ENCODE measurements around the gene COL7A1. TPM values are rescaled to one million over a fixed set of nuclear protein-coding genes. Genes with fewer than 3 reads are reported as not detected.

Gene COL7A1
- total and polyA plus RNA-seq, 2 of the 8 experiments (the other 6 are each of a cell fraction or from before 2014, with no cell fraction given), result 10.7 to 13.9 TPM

- Histone ChIP-seq H3K4ac (replicated peaks; ENCODE audit: insufficient read length, low read depth, low read length) (no peak overlapping the region), H3K27ac (ENCODE audit: low read depth, low read length) (no peak overlapping the region), H3K36me3 (ENCODE audit: control insufficient read depth in 2 of 4, insufficient read depth in 4 of 4, low read length in 3 of 4) (peaks cover 2 to 35% (median 23%) of the 10 kb centered on the region in 4 experiments; a peak in 7 of 8 replicates), H3K4me1 (replicated peaks in 1 of 4; ENCODE audit: control insufficient read depth in 3 of 4, insufficient read depth in 4 of 4, low read length in 3 of 4) (no peaks in the 10 kb centered on the region), H4K91ac (replicated peaks; ENCODE audit: insufficient read length, low read length) (no peak overlapping the region), H3K23me2 (ENCODE audit: low read depth, low read length) (no peaks in the 10 kb centered on the region; the same call in 1 of the 2 replicates), H3K56ac (replicated peaks; ENCODE audit: insufficient read length, low read depth, low read length) (no peak overlapping the region), H3K79me1 (ENCODE audit: low read depth, low read length) (no peaks in the 10 kb centered on the region), H2BK5ac (ENCODE audit: low read depth, low read length) (no peak overlapping the region), H3K4me2 (ENCODE audit: insufficient read depth in 1 of 2, low read depth in 2 of 2, low read length in 2 of 2) (no peak overlapping the region), H3K23ac (ENCODE audit: insufficient read length) (no peak overlapping the region), H2BK12ac (ENCODE audit: low read depth, low read length) (no peak overlapping the region), H2AFZ (ENCODE audit: low read length) (no peak overlapping the region), H3K4me3 (ENCODE audit: extremely low read depth in 1 of 4, insufficient read depth in 2 of 4, low read depth in 3 of 4, low read length in 4 of 4) (no peak overlapping the region), H3K9ac (replicated peaks in 1 of 4; ENCODE audit: extremely low read depth in 1 of 4, low read depth in 3 of 4, low read length in 3 of 4) (no peak overlapping the region), H2BK20ac (ENCODE audit: low read length) (no peak overlapping the region), H4K8ac (ENCODE audit: extremely low read depth, insufficient read depth, low read length) (no peak overlapping the region), H2BK120ac (replicated peaks; ENCODE audit: low read depth, low read length) (no peak overlapping the region), H2AK5ac (ENCODE audit: low read depth, low read length) (no peak overlapping the region), H3K79me2 (ENCODE audit: control insufficient read depth in 1 of 2, insufficient read depth in 2 of 2, low read length in 2 of 2) (no peaks in the 10 kb centered on the region), H4K5ac (ENCODE audit: insufficient read length, low read depth, low read length) (no peak overlapping the region), H2BK15ac (ENCODE audit: low read length) (no peak overlapping the region), H4K20me1 (replicated peaks in 1 of 2; ENCODE audit: control insufficient read depth in 1 of 2, insufficient read depth in 2 of 2, low read length in 2 of 2) (peaks cover 0 to 4% of the 10 kb centered on the region in 2 experiments), H3K18ac (ENCODE audit: extremely low read depth, low read length) (no peak overlapping the region), H3K9me3 (ENCODE audit: insufficient read depth in 2 of 2, low read depth in 1 of 2, low read length in 1 of 2) (no peaks in the 10 kb centered on the region), H3K27me3 (replicated peaks in 1 of 4; ENCODE audit: control insufficient read depth in 3 of 4, extremely low read depth in 1 of 4, insufficient read depth in 3 of 4, low read length in 3 of 4) (no peaks in the 10 kb centered on the region), H3K14ac (ENCODE audit: insufficient read length) (no peak overlapping the region)
- DNase-seq (ENCODE audit: low read depth in 1 of 2, low spot score in 2 of 2), result no peak
- 92% methylated on average over 5 of the region's 5 CpGs; no CpG with 5 or more reads in 1 of the 2 experiments for WGBS, 2 experiments (ENCODE audit: extremely low coverage in 1 of 2, insufficient coverage in 1 of 2, insufficient read length in 1 of 2, insufficient replicate concordance in 2 of 2, low coverage in 1 of 2, low lambda C conversion rate in 2 of 2, missing lambda C conversion rate in 1 of 2)
- POLR2A ChIA-PET (ENCODE audit: partially characterized antibody), result interaction anchor here (0.8 to 1.6 kb wide), 6 partner anchors 8 to 73 kb away, joined by 3 to 5 read pairs (median 3); no protein-coding TSS in a partner anchor
- no peak for TF ChIP-seq SAP30 (IDR thresholded peaks at IDR 0.05; ENCODE audit: insufficient read depth, insufficient replicate concordance, low read length)
- TF ChIP-seq ATF3 (IDR thresholded peaks at IDR 0.05; ENCODE audit: insufficient read depth, low read depth, low read length), result no peak
- TF ChIP-seq RXRA (IDR thresholded peaks at IDR 0.05; ENCODE audit: insufficient read depth, low read depth, low read length), result no peak
- no peak for TF ChIP-seq JUND (IDR thresholded peaks at IDR 0.05; ENCODE audit: low read length)
- TF ChIP-seq PHF8 (conservative IDR thresholded peaks at IDR 0.05; ENCODE audit: low read depth, low read length), result no peak
- no peak for TF ChIP-seq KDM1A (IDR thresholded peaks at IDR 0.05; ENCODE audit: borderline replicate concordance, low read length)
- no peak for TF ChIP-seq CBX8 (IDR thresholded peaks at IDR 0.05; ENCODE audit: borderline replicate concordance, low read depth, low read length)
- no peak for TF ChIP-seq SUZ12 (IDR thresholded peaks at IDR 0.05; ENCODE audit: low read length)
- TF ChIP-seq GABPA (IDR thresholded peaks at IDR 0.05; ENCODE audit: borderline replicate concordance, insufficient read depth, low read length), result no peak
- no peak for TF ChIP-seq MAFK (IDR thresholded peaks at IDR 0.05; ENCODE audit: low read depth, low read length)
- TF ChIP-seq HDAC2 (IDR thresholded peaks at IDR 0.05; ENCODE audit: borderline replicate concordance in 1 of 2, low read depth in 2 of 2, low read length in 2 of 2), result no peak
- TF ChIP-seq SRF (IDR thresholded peaks at IDR 0.05; ENCODE audit: low read depth, low read length), result no peak
- TF ChIP-seq JUN (IDR thresholded peaks at IDR 0.05; ENCODE audit: low read depth, low read length), result no peak
- no peak for FAIRE-seq
- CTCF ChIA-PET (ENCODE audit: partially characterized antibody), result interaction anchor here (0.6 to 4.1 kb wide), 8 partner anchors 12 to 139 kb away, joined by 3 to 21 read pairs (median 4); no protein-coding TSS in a partner anchor
Measured at GRCh38 chr3:48536785-48537184, 58.3 kb downstream of the COL7A1 start.

All from H1 (cell line).